Breast epithelium (tissue), 3 donors: Measurements from ENCODE around the gene RIMS1.

Experiments
- CTCF ChIP-seq, 3 donors: fragments of 450-650 bp; IDR thresholded peaks; one replicate each; pipeline ENCODE4 v1.5.1; 2016 to 2017; ENCODE audit warnings: antibody characterized with exemption in 3 of 3, mild to moderate bottlenecking in 3 of 3, moderate library complexity in 3 of 3
- POLR2A ChIP-seq: fragments of 450-650 bp; IDR thresholded peaks from one replicate; pipeline ENCODE4 v1.6.1; 2016; ENCODE audit warnings: antibody characterized with exemption, mild to moderate bottlenecking, moderate library complexity
- POLR2AphosphoS5 ChIP-seq, 3 donors: sonication (generic); formaldehyde crosslinking; IDR thresholded peaks; one replicate each; pipeline ENCODE4 v1.6.1; 2017; ENCODE audit warnings: antibody characterized with exemption in 3 of 3

- TF ChIP-seq CTCF (IDR thresholded peaks at IDR 0.05): no peak
- no peak for TF ChIP-seq POLR2AphosphoS5 (IDR thresholded peaks at IDR 0.05)
- no peak for TF ChIP-seq POLR2A
Observed at GRCh38 chr6:72206606-72207005, 320.3 kb downstream of the RIMS1 start.
